ENCODE results near the gene THEM4.

Gene THEM4

DNA sequence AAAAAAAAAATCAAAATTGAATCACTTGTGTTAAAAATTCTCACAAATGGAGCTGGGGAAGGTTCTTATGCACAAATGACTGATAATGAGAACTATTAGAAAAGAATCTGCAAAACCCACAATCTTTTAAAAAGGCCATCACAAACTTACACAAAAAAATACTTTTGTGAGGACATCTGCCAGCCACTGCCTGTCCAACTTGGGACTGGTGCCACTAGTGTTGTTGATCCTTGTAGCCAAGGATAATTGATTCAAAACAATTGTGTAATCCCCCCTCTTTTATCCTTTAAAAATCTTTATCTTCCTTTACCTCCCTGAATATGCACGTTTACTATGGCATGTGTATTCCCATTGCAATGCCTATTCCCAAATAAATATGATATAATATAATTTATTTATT, 39.2 kb upstream of the THEM4 start:
- no peak for DNase-seq (ENCODE audit: insufficient read length, low spot score)
- FAIRE-seq, result no peak
- TF ChIP-seq, protein P1, sequence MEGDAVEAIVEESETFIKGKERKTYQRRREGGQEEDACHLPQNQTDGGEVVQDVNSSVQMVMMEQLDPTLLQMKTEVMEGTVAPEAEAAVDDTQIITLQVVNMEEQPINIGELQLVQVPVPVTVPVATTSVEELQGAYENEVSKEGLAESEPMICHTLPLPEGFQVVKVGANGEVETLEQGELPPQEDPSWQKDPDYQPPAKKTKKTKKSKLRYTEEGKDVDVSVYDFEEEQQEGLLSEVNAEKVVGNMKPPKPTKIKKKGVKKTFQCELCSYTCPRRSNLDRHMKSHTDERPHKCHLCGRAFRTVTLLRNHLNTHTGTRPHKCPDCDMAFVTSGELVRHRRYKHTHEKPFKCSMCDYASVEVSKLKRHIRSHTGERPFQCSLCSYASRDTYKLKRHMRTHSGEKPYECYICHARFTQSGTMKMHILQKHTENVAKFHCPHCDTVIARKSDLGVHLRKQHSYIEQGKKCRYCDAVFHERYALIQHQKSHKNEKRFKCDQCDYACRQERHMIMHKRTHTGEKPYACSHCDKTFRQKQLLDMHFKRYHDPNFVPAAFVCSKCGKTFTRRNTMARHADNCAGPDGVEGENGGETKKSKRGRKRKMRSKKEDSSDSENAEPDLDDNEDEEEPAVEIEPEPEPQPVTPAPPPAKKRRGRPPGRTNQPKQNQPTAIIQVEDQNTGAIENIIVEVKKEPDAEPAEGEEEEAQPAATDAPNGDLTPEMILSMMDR (IDR thresholded peaks at IDR 0.05; ENCODE audit: insufficient read depth, missing control alignments), result no peak

DNA sequence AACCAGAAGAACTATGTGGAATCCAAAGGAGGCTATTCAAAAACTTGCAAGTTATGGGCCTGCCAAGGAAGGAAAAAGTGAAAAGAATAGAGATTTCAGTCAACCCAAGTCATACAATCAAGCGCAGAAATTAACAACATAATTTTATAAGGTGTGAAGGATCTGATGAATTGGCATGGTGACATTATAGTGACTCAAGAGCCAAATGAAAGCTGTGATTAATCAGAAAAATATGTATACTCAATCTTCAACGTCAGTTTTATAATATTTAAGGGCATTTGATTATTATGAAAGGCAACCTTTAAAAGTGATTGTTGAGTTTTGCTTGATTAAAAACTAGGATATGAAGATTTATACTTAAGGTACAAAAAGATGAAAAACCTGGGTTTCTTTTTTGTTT, 37.8 kb upstream of the THEM4 start:
- DNase-seq (ENCODE audit: insufficient read length, low spot score) (no peak), FAIRE-seq (no peak)
- TF ChIP-seq, protein P1 (IDR thresholded peaks at IDR 0.05; ENCODE audit: insufficient read depth, missing control alignments), result no peak

DNA sequence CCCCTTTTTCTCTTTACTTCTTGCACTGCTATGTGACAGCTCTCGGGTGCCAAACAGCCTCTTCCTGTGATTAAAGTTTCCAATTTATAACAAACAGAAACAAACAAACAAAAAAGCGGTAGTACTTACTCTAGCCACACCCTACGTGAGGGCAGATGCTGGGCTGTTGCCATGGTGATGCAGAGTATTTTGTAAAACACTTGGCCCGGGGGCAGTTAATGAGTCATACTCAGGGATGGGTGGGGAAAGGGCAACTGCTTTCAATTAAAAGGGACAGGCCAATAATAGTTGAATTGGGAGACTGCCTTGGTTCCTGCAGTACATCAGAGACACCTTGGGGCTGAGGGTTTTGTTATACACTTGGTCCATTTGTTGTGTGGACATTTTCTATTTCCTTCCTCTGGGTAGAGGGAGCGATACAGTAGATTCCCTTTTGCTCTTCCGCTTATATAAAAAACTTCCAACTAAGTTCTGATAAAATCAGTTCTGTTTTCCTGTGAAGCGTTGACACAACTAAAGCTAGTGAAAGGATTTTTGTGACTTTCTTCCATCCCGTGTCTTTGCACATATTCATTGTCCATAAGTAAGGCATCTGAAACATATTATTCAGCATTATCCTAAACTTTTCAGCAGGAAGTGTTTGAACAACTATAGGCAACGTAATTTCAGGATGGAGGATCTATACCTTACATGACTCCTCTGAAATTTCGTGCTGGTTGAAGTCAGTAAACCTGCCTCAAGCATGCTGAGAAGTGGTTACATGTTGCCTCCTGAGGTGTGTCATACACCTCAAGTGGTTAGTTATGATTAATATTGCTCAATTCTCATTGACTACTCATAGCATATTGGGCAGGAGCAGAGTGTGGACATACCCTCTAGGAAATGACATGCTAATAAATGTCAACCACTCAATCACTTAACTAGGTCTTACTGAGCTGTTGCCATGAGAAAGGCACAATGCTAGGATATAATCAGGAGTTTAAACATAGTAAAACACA, 36.7 kb upstream of the THEM4 start:
- no peak for DNase-seq (ENCODE audit: insufficient read length, low spot score)
- FAIRE-seq, result no peak
- TF ChIP-seq, protein P1 (IDR thresholded peaks at IDR 0.05; ENCODE audit: insufficient read depth, missing control alignments), result no peak

DNA sequence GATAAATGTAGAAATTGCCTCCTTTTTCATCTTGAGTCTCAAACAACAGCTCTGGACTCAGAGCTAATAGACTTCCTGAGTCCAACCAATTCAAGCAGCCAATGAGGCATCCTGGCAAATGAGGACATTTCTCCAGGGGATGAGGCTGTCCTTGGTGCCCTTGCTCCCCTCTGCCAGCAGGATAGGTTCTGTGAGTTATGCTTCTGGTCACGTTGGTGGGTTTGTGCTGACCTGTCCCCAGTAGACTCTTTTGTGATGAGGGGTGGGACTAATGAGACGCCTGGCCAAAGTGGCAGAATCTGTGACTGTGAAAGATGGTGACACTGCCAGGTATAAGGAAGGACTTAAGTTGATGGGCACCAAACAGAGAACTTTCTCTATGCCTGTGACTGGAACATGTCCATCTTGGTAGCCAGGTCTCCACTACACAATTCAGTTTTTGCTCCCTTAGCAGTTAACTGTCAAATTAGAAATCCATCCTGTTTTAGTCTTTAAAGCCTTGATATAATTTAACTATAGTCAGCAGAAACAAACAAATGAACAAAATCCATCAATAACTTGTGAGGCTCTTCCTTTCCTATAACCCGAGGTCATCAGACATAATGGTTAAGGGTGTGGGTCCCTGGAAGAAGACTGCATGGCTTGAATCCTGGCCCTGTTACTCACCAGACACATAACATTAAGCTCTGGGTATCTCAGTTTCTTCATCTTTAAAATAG, 35.7 kb upstream of the THEM4 start:
- no peak for DNase-seq (ENCODE audit: insufficient read length, low spot score)
- TF ChIP-seq, protein P1 (IDR thresholded peaks at IDR 0.05; ENCODE audit: insufficient read depth, missing control alignments), result no peak
- FAIRE-seq, result no peak

DNA sequence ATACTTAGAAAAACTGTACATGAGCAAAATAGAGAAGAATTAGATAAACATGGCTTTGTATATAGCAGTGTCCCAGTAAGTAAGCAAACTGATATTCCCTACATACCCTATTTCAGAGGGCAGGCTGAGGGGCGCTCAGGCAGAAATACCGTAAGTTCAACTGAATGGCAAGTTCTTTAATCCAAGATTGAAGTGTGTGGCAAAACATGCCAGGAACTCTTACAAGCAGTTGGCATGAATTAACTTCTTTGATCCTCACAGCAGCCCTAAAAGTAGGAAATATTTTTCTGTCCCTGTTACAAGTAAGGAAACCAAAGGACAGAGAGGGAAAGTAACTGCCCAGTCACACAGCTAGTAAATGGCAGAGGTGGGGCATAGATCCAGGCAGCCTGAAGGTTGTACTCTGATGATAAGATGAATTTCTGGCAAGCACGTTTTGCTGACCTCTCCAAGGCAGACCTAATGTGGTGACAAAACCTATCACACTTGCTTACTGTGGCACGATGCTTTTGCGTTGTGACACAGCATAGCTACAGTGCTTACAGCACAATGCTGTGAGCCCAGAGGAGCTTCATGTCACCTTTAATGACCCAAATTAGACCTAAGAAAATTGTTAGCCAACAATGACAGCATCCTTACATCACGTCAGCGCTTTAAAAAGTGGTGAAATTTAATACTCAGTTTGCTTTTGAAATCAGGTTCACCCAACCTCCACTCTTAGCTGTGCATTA, 35.0 kb upstream of the THEM4 start:
- DNase-seq (ENCODE audit: insufficient read length, low spot score) (no peak), FAIRE-seq (no peak)
- TF ChIP-seq, protein P1 (IDR thresholded peaks at IDR 0.05; ENCODE audit: insufficient read depth, missing control alignments), result no peak

DNA sequence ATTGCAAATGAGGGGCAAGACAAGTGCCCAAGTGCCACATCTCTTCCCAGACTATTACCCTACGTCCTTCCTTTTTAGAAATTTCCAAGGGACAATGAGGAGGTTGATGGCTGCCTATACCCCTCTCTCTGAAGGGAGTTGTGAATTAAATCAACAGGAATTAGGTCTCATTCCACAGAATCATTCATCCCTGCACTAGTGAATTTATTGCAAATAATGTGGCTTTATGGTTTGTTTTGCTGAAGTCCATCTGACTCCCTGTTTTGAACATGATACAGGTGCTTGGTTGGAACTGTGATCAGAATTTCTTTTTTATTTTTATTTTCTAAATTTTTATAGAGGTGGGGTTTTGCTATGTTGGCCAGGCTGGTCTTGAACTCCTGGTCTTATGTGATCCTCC, 34.3 kb upstream of the THEM4 start:
- DNase-seq (ENCODE audit: insufficient read length, low spot score), result no peak
- FAIRE-seq, result no peak
- TF ChIP-seq, protein P1 (IDR thresholded peaks at IDR 0.05; ENCODE audit: insufficient read depth, missing control alignments), result no peak

Measured in D721Med (cell line).